OCI-LY3 (cell line): Measurements from ENCODE around the gene IDNK.

Experiments
- EZH2phosphoT487 ChIP-seq: fragments of 200-600 bp; shearing (Covaris generic); IDR thresholded peaks from 2 replicates; pipeline ENCODE4 v1.6.1; 2018; ENCODE audit warnings: antibody characterized with exemption, mixed run types, low read depth
- TF ChIP-seq, protein P1 (sequence below): fragments of 200-600, 300-600 bp; sonication (generic); IDR thresholded peaks from 2 replicates; pipeline ENCODE4 v1.5.1; 2014; ENCODE audit warnings: antibody characterized with exemption, low read length, low read depth

- TF ChIP-seq, protein P1, sequence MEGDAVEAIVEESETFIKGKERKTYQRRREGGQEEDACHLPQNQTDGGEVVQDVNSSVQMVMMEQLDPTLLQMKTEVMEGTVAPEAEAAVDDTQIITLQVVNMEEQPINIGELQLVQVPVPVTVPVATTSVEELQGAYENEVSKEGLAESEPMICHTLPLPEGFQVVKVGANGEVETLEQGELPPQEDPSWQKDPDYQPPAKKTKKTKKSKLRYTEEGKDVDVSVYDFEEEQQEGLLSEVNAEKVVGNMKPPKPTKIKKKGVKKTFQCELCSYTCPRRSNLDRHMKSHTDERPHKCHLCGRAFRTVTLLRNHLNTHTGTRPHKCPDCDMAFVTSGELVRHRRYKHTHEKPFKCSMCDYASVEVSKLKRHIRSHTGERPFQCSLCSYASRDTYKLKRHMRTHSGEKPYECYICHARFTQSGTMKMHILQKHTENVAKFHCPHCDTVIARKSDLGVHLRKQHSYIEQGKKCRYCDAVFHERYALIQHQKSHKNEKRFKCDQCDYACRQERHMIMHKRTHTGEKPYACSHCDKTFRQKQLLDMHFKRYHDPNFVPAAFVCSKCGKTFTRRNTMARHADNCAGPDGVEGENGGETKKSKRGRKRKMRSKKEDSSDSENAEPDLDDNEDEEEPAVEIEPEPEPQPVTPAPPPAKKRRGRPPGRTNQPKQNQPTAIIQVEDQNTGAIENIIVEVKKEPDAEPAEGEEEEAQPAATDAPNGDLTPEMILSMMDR: no peak
- TF ChIP-seq EZH2phosphoT487: no peak
Observed at GRCh38 chr9:83629433-83630104, 6.6 kb downstream of the IDNK start.
